OCI-LY1 (cell line): ENCODE measurements around the gene MCAT.

ENCODE experiments used
- H2AFZ ChIP-seq: fragments of 200-600 bp; sonication (generic), shearing (Covaris generic); 2 replicates; pipeline ENCODE4 v1.6.0; 2014; ENCODE audit warnings: antibody characterized with exemption, mild to moderate bottlenecking, low read length
- H3F3A ChIP-seq: fragments of 200-600 bp; sonication (generic), shearing (Covaris generic); 2 replicates; pipeline ENCODE4 v1.6.0; 2014; ENCODE audit warnings: mild to moderate bottlenecking, antibody characterized with exemption, low read length, moderate library complexity; ENCODE audit not compliant: insufficient read depth
- H3K27ac ChIP-seq: fragments of 200-600 bp; sonication (generic); 2 replicates; pipeline ENCODE4 v1.5.1; 2014; ENCODE audit warnings: low read length, mixed run types, mild to moderate bottlenecking, low read depth; ENCODE audit not compliant: poor library complexity, severe bottlenecking
- H3K27me3 ChIP-seq: fragments of 200-600 bp; sonication (generic); 2 replicates; pipeline ENCODE4 v1.6.0; 2014; ENCODE audit warnings: antibody characterized with exemption, mild to moderate bottlenecking, low read length, moderate library complexity; ENCODE audit not compliant: insufficient read depth
- H3K36me3 ChIP-seq: fragments of 200-600 bp; sonication (generic); 2 replicates; pipeline ENCODE4 v1.6.1; 2014; ENCODE audit warnings: mild to moderate bottlenecking, antibody characterized with exemption, low read length, moderate library complexity, mixed read lengths; ENCODE audit not compliant: insufficient read depth
- H3K4me1 ChIP-seq: fragments of 200-600 bp; sonication (generic); 2 replicates; pipeline ENCODE4 v1.5.1; 2014; ENCODE audit warnings: mild to moderate bottlenecking, low read length, moderate library complexity; ENCODE audit not compliant: insufficient read depth, severe bottlenecking
- H3K4me2 ChIP-seq: fragments of 200-600 bp; sonication (generic), shearing (Covaris generic); 2 replicates; pipeline ENCODE4 v1.6.1; 2014; ENCODE audit warnings: low read length
- H3K4me3 ChIP-seq: fragments of 200-600 bp; sonication (generic); 2 replicates; pipeline ENCODE4 v1.5.1; 2014; ENCODE audit warnings: low read length, low read depth, mild to moderate bottlenecking, mixed read lengths; ENCODE audit not compliant: poor library complexity, severe bottlenecking
- H3K79me2 ChIP-seq: fragments of 200-600 bp; shearing (Covaris generic); 2 replicates; pipeline ENCODE4 v1.6.1; 2016; ENCODE audit warnings: mixed run types, low read length, mixed read lengths; ENCODE audit not compliant: insufficient read depth
- H3K9ac ChIP-seq: fragments of 200-600 bp; sonication (generic), shearing (Covaris generic); 2 replicates; pipeline ENCODE4 v1.6.1; 2014; ENCODE audit warnings: mild to moderate bottlenecking, low read length, mixed read lengths
- H3K9me2 ChIP-seq: fragments of 200-600 bp; sonication (generic), shearing (Covaris generic); 2 replicates; pipeline ENCODE4 v1.6.1; 2014; ENCODE audit warnings: low read depth, mild to moderate bottlenecking, low read length, mixed read lengths
- H3K9me3 ChIP-seq: fragments of 200-600 bp; shearing (Covaris generic); 2 replicates; pipeline ENCODE4 v1.6.1; 2014; ENCODE audit warnings: low read length, mixed read lengths
- H4K20me1 ChIP-seq: fragments of 200-600 bp; sonication (generic), shearing (Covaris generic); 2 replicates; pipeline ENCODE4 v1.6.0; 2016; ENCODE audit warnings: mild to moderate bottlenecking, low read length; ENCODE audit not compliant: insufficient read depth
- EZH2 ChIP-seq: fragments of 200-600 bp; sonication (generic), shearing (Covaris generic); IDR thresholded peaks from 2 replicates; pipeline ENCODE4 v1.8.0; 2017; ENCODE audit warnings: borderline replicate concordance, mixed run types, mild to moderate bottlenecking, antibody characterized with exemption, low read length, moderate library complexity, mixed read lengths
- TF ChIP-seq, protein P1 (sequence below): fragments of 200-600 bp; sonication (generic), shearing (Covaris generic); IDR thresholded peaks from 2 replicates; pipeline ENCODE4 v1.5.1; 2017; ENCODE audit warnings: mild to moderate bottlenecking, antibody characterized with exemption, low read length, moderate library complexity, mixed read lengths

The MCAT gene

GRCh38 chr22:43183496-43184277 is 40.5 kb upstream of the MCAT start:
- Histone ChIP-seq H3K9me3 (no peaks in the 10 kb centered on the region), H3K9me2 (no peaks in the 10 kb centered on the region), H3K36me3 (peaks cover 58% of the 10 kb centered on the region), H3K4me1 (peaks cover 14% of the 10 kb centered on the region), H3K27ac (no peak overlapping the region), H2AFZ (no peak overlapping the region), H3K4me3 (no peak overlapping the region), H3K79me2 (peaks cover 10% of the 10 kb centered on the region), H3K9ac (no peak overlapping the region), H3K4me2 (no peak overlapping the region), H4K20me1 (no peaks in the 10 kb centered on the region), H3F3A (no peaks in the 10 kb centered on the region), H3K27me3 (no peaks in the 10 kb centered on the region)
- TF ChIP-seq EZH2, result no peak
- TF ChIP-seq, protein P1, sequence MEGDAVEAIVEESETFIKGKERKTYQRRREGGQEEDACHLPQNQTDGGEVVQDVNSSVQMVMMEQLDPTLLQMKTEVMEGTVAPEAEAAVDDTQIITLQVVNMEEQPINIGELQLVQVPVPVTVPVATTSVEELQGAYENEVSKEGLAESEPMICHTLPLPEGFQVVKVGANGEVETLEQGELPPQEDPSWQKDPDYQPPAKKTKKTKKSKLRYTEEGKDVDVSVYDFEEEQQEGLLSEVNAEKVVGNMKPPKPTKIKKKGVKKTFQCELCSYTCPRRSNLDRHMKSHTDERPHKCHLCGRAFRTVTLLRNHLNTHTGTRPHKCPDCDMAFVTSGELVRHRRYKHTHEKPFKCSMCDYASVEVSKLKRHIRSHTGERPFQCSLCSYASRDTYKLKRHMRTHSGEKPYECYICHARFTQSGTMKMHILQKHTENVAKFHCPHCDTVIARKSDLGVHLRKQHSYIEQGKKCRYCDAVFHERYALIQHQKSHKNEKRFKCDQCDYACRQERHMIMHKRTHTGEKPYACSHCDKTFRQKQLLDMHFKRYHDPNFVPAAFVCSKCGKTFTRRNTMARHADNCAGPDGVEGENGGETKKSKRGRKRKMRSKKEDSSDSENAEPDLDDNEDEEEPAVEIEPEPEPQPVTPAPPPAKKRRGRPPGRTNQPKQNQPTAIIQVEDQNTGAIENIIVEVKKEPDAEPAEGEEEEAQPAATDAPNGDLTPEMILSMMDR, result no peak

GRCh38 chr22:43182726-43183125 is 39.5 kb upstream of the MCAT start:
- no peak for TF ChIP-seq EZH2
- TF ChIP-seq, protein P1, result no peak
- no peaks in the 10 kb centered on the region for H3K9me2 ChIP-seq
- no peak overlapping the region for H3K27ac ChIP-seq
- H3K9ac ChIP-seq, result no peak overlapping the region
- no peaks in the 10 kb centered on the region for H3K27me3 ChIP-seq
- H3K4me3 ChIP-seq, result no peak overlapping the region
- H4K20me1 ChIP-seq, result no peaks in the 10 kb centered on the region
- H2AFZ ChIP-seq, result no peak overlapping the region
- no peaks in the 10 kb centered on the region for H3F3A ChIP-seq
- no peak overlapping the region for H3K4me2 ChIP-seq
- H3K36me3 ChIP-seq, result peaks cover 65% of the 10 kb centered on the region
- no peaks in the 10 kb centered on the region for H3K9me3 ChIP-seq
- H3K79me2 ChIP-seq, result peaks cover 10% of the 10 kb centered on the region
- H3K4me1 ChIP-seq, result peaks cover 9% of the 10 kb centered on the region

GRCh38 chr22:43182118-43182517 is 38.9 kb upstream of the MCAT start:
- no peak overlapping the region for H3K4me2 ChIP-seq
- no peak overlapping the region for H3K27ac ChIP-seq
- H3K4me1 ChIP-seq, result peaks cover 8% of the 10 kb centered on the region
- H3K27me3 ChIP-seq, result no peaks in the 10 kb centered on the region
- TF ChIP-seq, protein P1, result no peak
- TF ChIP-seq EZH2, result no peak
- no peaks in the 10 kb centered on the region for H3F3A ChIP-seq
- no peaks in the 10 kb centered on the region for H4K20me1 ChIP-seq
- peaks cover 70% of the 10 kb centered on the region for H3K36me3 ChIP-seq
- H2AFZ ChIP-seq, result no peak overlapping the region
- no peaks in the 10 kb centered on the region for H3K9me3 ChIP-seq
- H3K79me2 ChIP-seq, result peaks cover 10% of the 10 kb centered on the region
- no peaks in the 10 kb centered on the region for H3K9me2 ChIP-seq
- H3K9ac ChIP-seq, result no peak overlapping the region
- H3K4me3 ChIP-seq, result no peak overlapping the region
